Fibroblast of lung (primary cell): ENCODE data around the gene PACS2. TPM values are rescaled to one million over a fixed set of nuclear protein-coding genes. Genes with fewer than 3 reads are reported as not detected.

Experiments
- DNase-seq, 2 donors: peaks; one replicate each; pipeline versions ENCODE4 v3.0.0 to v3.0.0-alpha.2; 2010; ENCODE audit warnings: low read depth in 2 of 2
- H2AFZ ChIP-seq: 2 replicates; pipeline ENCODE4 v1.5.1; 2012; ENCODE audit warnings: low read length, control low read depth, inconsistent platforms
- H3K27ac ChIP-seq: 2 replicates; pipeline ENCODE4 v1.5.1; 2011; ENCODE audit warnings: low read length, control low read depth; ENCODE audit not compliant: insufficient read depth
- H3K27me3 ChIP-seq: 2 replicates; pipeline ENCODE4 v1.5.1; 2011; ENCODE audit warnings: mild to moderate bottlenecking, low read length; ENCODE audit not compliant: control insufficient read depth, insufficient read depth
- H3K36me3 ChIP-seq: 2 replicates; pipeline ENCODE4 v1.5.1; 2011; ENCODE audit warnings: low read length; ENCODE audit not compliant: control insufficient read depth, insufficient read depth
- H3K4me1 ChIP-seq: 2 replicates; pipeline ENCODE4 v1.5.1; 2011; ENCODE audit warnings: low read length; ENCODE audit not compliant: control insufficient read depth, insufficient read depth; ENCODE audit errors: extremely low read depth
- H3K4me2 ChIP-seq: 2 replicates; pipeline ENCODE4 v1.5.1; 2011; ENCODE audit warnings: low read length, control low read depth; ENCODE audit not compliant: insufficient read depth; ENCODE audit errors: extremely low read depth
- H3K4me3 ChIP-seq, 4 experiments: fragments of 200-600 bp in 1 of 4; sonication (generic) in 1 of 4; replicated peaks in 1 of 4; 2 replicates each; pipeline ENCODE4 v1.5.1; 2011 to 2016; ENCODE audit warnings: low read length in 4 of 4, low read depth in 3 of 4, mild to moderate bottlenecking in 3 of 4, control low read depth in 2 of 4, inconsistent platforms in 1 of 4, mixed read lengths in 1 of 4; ENCODE audit not compliant: insufficient read depth in 1 of 4; ENCODE audit errors: control extremely low read depth in 1 of 4
- H3K79me2 ChIP-seq: 2 replicates; pipeline ENCODE4 v1.5.1; 2012; ENCODE audit warnings: mild to moderate bottlenecking, low read length, inconsistent platforms; ENCODE audit not compliant: control insufficient read depth, insufficient read depth
- H3K9ac ChIP-seq: 2 replicates; pipeline ENCODE4 v1.5.1; 2011; ENCODE audit warnings: mild to moderate bottlenecking, low read length, control low read depth; ENCODE audit not compliant: insufficient read depth
- H3K9me3 ChIP-seq: 2 replicates; pipeline ENCODE4 v1.5.1; 2012; ENCODE audit warnings: low read depth, low read length; ENCODE audit not compliant: control insufficient read depth, insufficient read depth
- H4K20me1 ChIP-seq: 2 replicates; pipeline ENCODE4 v1.5.1; 2011; ENCODE audit warnings: low read length; ENCODE audit not compliant: control insufficient read depth, insufficient read depth; ENCODE audit errors: extremely low read depth
- EZH2 ChIP-seq: IDR thresholded peaks from 2 replicates; pipeline ENCODE4 v1.5.1; 2012; ENCODE audit warnings: low read length, control low read depth, mild to moderate bottlenecking; ENCODE audit errors: missing control alignments
- polyA plus RNA-seq, 2 donors: library from polyadenylated mRNA; depleted of rRNA in 1 of 2; stranded (reverse) in 1 of 2; unstranded in 1 of 2; fragments of >200 nt; gene quantifications; 2 replicates each; pipeline ENCODE4 v1.2.1, GENCODE V29; 2011 to 2012; ENCODE audit warnings: missing spikeins in 1 of 2
- total RNA-seq: library from RNA; depleted of rRNA; stranded (reverse); fragments of >200 nt; gene quantifications from 2 replicates; pipeline ENCODE4 v1.2.1, GENCODE V29; 2014
- TF ChIP-seq, protein P1 (sequence below), 2 donors: IDR thresholded peaks in 1 of 2; conservative IDR thresholded peaks in 1 of 2; 1 replicate in 1 of 2; 2 replicates in 1 of 2; pipeline ENCODE4 v1.5.1; 2011 to 2012; ENCODE audit warnings: low read length in 2 of 2, control low read depth in 1 of 2, inconsistent platforms in 1 of 2, low read depth in 1 of 2, mild to moderate bottlenecking in 1 of 2

The PACS2 gene
- total and polyA plus RNA-seq, 2 donors (not counting 1 experiment from before 2014, with no cell fraction given), result 20.3 to 52.5 TPM

DNA sequence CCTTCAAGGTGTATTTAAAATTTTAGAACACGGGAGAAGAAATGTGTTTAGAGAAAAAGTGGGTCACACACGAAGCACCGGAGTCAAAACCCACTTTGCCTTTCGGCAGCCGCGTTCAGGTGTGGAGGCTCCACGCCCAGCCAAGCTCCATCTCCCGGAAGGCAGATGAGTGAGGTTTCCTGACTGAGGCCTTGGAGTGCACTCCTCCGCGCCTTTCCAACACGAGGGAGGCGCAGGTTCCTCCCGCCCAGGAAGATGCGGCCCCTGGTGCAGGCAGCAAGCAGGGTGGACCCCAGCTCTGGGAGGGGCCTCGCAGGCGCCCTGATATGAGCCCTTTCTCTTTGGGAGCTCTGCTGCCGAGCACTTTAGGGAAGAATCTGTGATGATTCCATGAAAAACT lies 127.6 kb downstream of the PACS2 start:
- no peak overlapping the region for H3K27ac ChIP-seq
- no peak overlapping the region for H3K4me2 ChIP-seq
- no peak for DNase-seq
- H2AFZ ChIP-seq, result no peak overlapping the region
- H3K4me1 ChIP-seq, result no peaks in the 10 kb centered on the region
- peaks cover 22% of the 10 kb centered on the region for H3K79me2 ChIP-seq
- TF ChIP-seq EZH2, result no peak
- TF ChIP-seq, protein P1, sequence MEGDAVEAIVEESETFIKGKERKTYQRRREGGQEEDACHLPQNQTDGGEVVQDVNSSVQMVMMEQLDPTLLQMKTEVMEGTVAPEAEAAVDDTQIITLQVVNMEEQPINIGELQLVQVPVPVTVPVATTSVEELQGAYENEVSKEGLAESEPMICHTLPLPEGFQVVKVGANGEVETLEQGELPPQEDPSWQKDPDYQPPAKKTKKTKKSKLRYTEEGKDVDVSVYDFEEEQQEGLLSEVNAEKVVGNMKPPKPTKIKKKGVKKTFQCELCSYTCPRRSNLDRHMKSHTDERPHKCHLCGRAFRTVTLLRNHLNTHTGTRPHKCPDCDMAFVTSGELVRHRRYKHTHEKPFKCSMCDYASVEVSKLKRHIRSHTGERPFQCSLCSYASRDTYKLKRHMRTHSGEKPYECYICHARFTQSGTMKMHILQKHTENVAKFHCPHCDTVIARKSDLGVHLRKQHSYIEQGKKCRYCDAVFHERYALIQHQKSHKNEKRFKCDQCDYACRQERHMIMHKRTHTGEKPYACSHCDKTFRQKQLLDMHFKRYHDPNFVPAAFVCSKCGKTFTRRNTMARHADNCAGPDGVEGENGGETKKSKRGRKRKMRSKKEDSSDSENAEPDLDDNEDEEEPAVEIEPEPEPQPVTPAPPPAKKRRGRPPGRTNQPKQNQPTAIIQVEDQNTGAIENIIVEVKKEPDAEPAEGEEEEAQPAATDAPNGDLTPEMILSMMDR (conservative IDR thresholded peaks at IDR 0.05 in 1 of 2, IDR thresholded peaks at IDR 0.05 in 1 of 2; ENCODE audit: low read depth in 1 of 2, low read length in 2 of 2), result no peak
- H3K4me3 ChIP-seq, result no peak overlapping the region
- H3K9ac ChIP-seq, result no peak overlapping the region
- H4K20me1 ChIP-seq, result no peaks in the 10 kb centered on the region
- H3K36me3 ChIP-seq, result peaks cover 6% of the 10 kb centered on the region
- H3K9me3 ChIP-seq, result no peaks in the 10 kb centered on the region
- H3K27me3 ChIP-seq, result no peaks in the 10 kb centered on the region

DNA sequence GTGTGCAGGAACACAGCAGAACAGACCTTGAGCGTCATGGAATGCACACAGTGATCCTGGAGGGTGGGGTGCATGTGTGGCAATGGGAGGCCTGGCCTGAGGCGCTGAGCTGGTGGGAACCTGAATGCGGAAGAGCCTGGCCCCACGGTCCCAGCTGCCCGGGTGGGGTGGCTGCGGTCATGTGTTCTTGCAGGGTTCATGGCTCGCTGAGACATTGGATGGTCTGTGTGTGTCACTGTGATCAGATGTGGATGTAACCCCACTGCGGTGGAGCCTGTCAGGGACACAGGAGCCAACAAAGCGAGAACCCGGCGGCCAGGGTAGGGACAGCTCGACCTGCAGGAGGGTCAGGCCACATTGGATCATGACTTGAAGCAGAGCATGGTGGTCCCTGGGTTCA lies 128.3 kb downstream of the PACS2 start:
- H3K36me3 ChIP-seq, result peaks cover 3% of the 10 kb centered on the region
- H3K4me3 ChIP-seq, result no peak overlapping the region
- H2AFZ ChIP-seq, result no peak overlapping the region
- TF ChIP-seq, protein P1 (conservative IDR thresholded peaks at IDR 0.05 in 1 of 2, IDR thresholded peaks at IDR 0.05 in 1 of 2; ENCODE audit: low read depth in 1 of 2, low read length in 2 of 2), result no peak
- no peak for TF ChIP-seq EZH2
- H4K20me1 ChIP-seq, result no peaks in the 10 kb centered on the region
- H3K79me2 ChIP-seq, result peaks cover 15% of the 10 kb centered on the region
- H3K27ac ChIP-seq, result no peak overlapping the region
- H3K9me3 ChIP-seq, result no peaks in the 10 kb centered on the region
- no peak for DNase-seq
- H3K27me3 ChIP-seq, result no peaks in the 10 kb centered on the region
- no peak overlapping the region for H3K9ac ChIP-seq
- no peak overlapping the region for H3K4me2 ChIP-seq
- no peaks in the 10 kb centered on the region for H3K4me1 ChIP-seq

DNA sequence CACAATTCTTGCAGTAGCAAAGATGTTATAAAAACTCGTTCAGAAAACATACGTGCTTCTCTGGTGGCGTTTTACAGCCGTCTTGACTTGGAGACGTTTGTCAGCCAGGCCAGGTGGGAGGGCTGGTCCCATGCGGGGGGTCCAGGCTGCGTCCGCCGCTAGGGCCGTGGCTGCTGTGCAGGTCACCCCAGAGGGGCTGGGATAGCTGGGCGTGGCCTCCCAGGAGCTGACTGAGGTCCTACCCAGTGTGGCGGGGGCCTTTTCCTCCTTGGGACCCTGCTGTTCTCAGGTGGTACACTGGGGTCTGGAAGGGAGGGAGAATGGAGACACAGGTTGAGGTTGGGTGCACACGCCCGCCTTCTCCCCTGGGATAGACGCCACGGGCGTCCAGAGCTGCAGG lies 130.3 kb downstream of the PACS2 start:
- no peaks in the 10 kb centered on the region for H3K4me1 ChIP-seq
- no peak overlapping the region for H2AFZ ChIP-seq
- peaks cover 4% of the 10 kb centered on the region for H3K36me3 ChIP-seq
- H3K4me3 ChIP-seq, result no peak overlapping the region
- H3K4me2 ChIP-seq, result no peak overlapping the region
- H3K9ac ChIP-seq, result no peak overlapping the region
- no peaks in the 10 kb centered on the region for H3K27me3 ChIP-seq
- no peak for DNase-seq
- TF ChIP-seq EZH2, result no peak
- TF ChIP-seq, protein P1 (conservative IDR thresholded peaks at IDR 0.05 in 1 of 2, IDR thresholded peaks at IDR 0.05 in 1 of 2; ENCODE audit: low read depth in 1 of 2, low read length in 2 of 2), result no peak
- H3K79me2 ChIP-seq, result peaks cover 2% of the 10 kb centered on the region
- H4K20me1 ChIP-seq, result no peaks in the 10 kb centered on the region
- H3K9me3 ChIP-seq, result no peaks in the 10 kb centered on the region
- no peak overlapping the region for H3K27ac ChIP-seq
